ENCODE measurements around the gene OARD1. TPM values are rescaled to one million over a fixed set of nuclear protein-coding genes. Genes with fewer than 3 reads are reported as not detected.
A peak's percentile ranks its signal among the peaks of the same experiment; 100 is the strongest.

Gene OARD1
- total and polyA plus RNA-seq, 2 of the 8 experiments (the other 6 are each of a cell fraction or from before 2014, with no cell fraction given): 16.8 to 35.8 TPM

DNA sequence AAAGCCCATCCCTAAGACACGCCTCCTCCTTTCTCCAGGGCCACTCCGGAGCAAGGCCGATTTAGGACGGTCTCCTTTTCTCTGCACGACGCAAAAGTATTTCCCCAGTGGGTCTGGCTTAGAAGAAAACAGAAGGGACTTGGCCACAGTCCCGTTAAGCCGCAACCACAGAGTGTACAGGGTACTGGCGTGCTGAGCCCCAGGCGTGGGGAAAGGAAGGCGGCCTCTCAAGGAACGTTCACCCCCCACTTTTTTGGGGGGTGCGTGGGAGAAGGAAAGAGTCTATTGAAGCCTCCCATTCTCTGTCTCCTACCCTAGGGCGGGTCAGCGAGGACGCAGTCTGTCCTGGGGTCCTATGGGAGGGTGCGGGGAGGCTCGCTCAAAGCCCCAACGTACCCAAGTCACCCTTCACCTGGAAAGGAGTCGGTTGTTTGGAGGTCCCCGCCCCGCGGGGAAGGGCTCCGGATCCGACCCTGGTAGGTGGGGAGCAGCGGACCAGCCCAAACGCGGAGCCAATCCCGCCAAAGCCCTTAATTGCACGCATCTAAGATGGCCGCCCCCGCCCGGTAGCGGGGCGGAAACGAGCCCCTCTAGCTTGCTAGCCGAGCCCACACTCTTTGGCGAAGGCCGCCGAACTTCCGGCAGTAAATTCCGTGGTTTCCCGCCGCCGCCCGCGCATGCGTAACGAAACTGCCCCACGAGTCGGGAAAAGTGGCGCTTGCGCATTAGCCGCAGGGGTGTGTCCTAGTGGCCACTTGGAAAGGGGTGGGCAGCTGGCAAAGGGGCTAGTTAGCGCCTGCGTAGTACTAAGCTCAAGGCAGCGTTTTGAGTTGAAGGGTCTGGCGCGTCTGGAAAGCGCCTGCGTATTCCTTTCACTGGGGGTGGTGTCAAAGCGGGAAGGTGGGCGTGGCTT lies at the start of gene OARD1 (continued):
- TF ChIP-seq PHF8 (conservative IDR thresholded peaks at IDR 0.05; ENCODE audit: low read depth, low read length): 0 out of 2 replicates have a peak, but pooled peaks have one; percentile 41
- TF ChIP-seq, protein P1, sequence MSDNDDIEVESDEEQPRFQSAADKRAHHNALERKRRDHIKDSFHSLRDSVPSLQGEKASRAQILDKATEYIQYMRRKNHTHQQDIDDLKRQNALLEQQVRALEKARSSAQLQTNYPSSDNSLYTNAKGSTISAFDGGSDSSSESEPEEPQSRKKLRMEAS (IDR thresholded peaks at IDR 0.05): peak; percentile 43; the same call in 1 of the 2 replicates
- no peak for TF ChIP-seq SAP30 (IDR thresholded peaks at IDR 0.05; ENCODE audit: insufficient read depth, insufficient replicate concordance, low read length)
- peak; percentile 85; the same call in 1 of the 2 replicates for TF ChIP-seq SP4 (IDR thresholded peaks at IDR 0.05; ENCODE audit: low read length)
- no peak for TF ChIP-seq RNF2 (IDR thresholded peaks at IDR 0.05; ENCODE audit: borderline replicate concordance, low read depth, low read length, missing control alignments, poor library complexity, severe bottlenecking)
- TF ChIP-seq NANOG (IDR thresholded peaks at IDR 0.05; ENCODE audit: insufficient read depth, low read depth, low read length, poor library complexity, severe bottlenecking): no peak
- no peak for TF ChIP-seq SIX5 (IDR thresholded peaks at IDR 0.05; ENCODE audit: low read depth, low read length)
- peak; percentile 12 for TF ChIP-seq KDM4A (IDR thresholded peaks at IDR 0.05; ENCODE audit: low read depth, low read length, severe bottlenecking)
- TF ChIP-seq KDM5A (IDR thresholded peaks at IDR 0.05; ENCODE audit: low read length): peak; percentile 29; the same call in 1 of the 2 replicates
- TF ChIP-seq TBP (IDR thresholded peaks at IDR 0.05; ENCODE audit: low read depth, low read length): peak; percentile 62
- TF ChIP-seq FOSL1 (IDR thresholded peaks at IDR 0.05; ENCODE audit: insufficient read depth, low read depth, low read length): no peak
- TF ChIP-seq CREB1 (IDR thresholded peaks at IDR 0.05): peak; percentile 32
- peak; percentile 98 for TF ChIP-seq YY1 (IDR thresholded peaks at IDR 0.05; ENCODE audit: low read depth, low read length)
- no peak for TF ChIP-seq SIRT6 (IDR thresholded peaks at IDR 0.05; ENCODE audit: low read length)
- no peak for TF ChIP-seq POU5F1 (IDR thresholded peaks at IDR 0.05; ENCODE audit: low read depth, low read length)
- TF ChIP-seq, protein P2, sequence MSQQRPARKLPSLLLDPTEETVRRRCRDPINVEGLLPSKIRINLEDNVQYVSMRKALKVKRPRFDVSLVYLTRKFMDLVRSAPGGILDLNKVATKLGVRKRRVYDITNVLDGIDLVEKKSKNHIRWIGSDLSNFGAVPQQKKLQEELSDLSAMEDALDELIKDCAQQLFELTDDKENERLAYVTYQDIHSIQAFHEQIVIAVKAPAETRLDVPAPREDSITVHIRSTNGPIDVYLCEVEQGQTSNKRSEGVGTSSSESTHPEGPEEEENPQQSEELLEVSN (IDR thresholded peaks at IDR 0.05): peak; percentile 79
- TF ChIP-seq, protein P3, sequence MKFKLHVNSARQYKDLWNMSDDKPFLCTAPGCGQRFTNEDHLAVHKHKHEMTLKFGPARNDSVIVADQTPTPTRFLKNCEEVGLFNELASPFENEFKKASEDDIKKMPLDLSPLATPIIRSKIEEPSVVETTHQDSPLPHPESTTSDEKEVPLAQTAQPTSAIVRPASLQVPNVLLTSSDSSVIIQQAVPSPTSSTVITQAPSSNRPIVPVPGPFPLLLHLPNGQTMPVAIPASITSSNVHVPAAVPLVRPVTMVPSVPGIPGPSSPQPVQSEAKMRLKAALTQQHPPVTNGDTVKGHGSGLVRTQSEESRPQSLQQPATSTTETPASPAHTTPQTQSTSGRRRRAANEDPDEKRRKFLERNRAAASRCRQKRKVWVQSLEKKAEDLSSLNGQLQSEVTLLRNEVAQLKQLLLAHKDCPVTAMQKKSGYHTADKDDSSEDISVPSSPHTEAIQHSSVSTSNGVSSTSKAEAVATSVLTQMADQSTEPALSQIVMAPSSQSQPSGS (IDR thresholded peaks at IDR 0.05; ENCODE audit: low read length): no peak
- peak; percentile 64 for TF ChIP-seq TAF7 (optimal IDR thresholded peaks at IDR 0.05; ENCODE audit: borderline replicate concordance, low read depth, low read length)
- peak; percentile 48; the same call in 1 of the 2 replicates for TF ChIP-seq EGR1 (IDR thresholded peaks at IDR 0.05; ENCODE audit: borderline replicate concordance, low read depth, low read length)
- no peak for TF ChIP-seq ZNF274 (IDR thresholded peaks at IDR 0.05; ENCODE audit: borderline replicate concordance, extremely low read depth, low read length)
- TF ChIP-seq BRCA1 (IDR thresholded peaks at IDR 0.05; ENCODE audit: low read depth, low read length): no peak
